Stomach (tissue), 4 donors: ENCODE measurements around the gene RANBP10.
"Not testable (repeated sequence)": the region's sequence is repeated elsewhere in the genome, so short reads cannot be mapped to it uniquely, and the experiment has no call there.

Source experiments
- CTCF ChIP-seq, 7 experiments: fragments of 450-650 bp in 4 of 7; fragments of 200-600 bp in 3 of 7; sonication (generic) in 3 of 7; IDR thresholded peaks; one replicate each; pipeline ENCODE4 v1.5.1; 2016 to 2019; ENCODE audit warnings: antibody characterized with exemption in 7 of 7, control low read depth in 2 of 7, mild to moderate bottlenecking in 1 of 7
- EP300 ChIP-seq: sonication (generic); formaldehyde crosslinking; IDR thresholded peaks from one replicate; pipeline ENCODE4 v1.6.1; 2017; ENCODE audit warnings: antibody characterized with exemption
- POLR2AphosphoS5 ChIP-seq, 3 donors: sonication (generic); formaldehyde crosslinking; IDR thresholded peaks; one replicate each; pipeline ENCODE4 v1.6.1; 2016; ENCODE audit warnings: antibody characterized with exemption in 3 of 3

GRCh38 chr16:67693517-67694285 is 112.7 kb downstream of the RANBP10 start:
- TF ChIP-seq CTCF (IDR thresholded peaks at IDR 0.05); EP300; POLR2AphosphoS5 (IDR thresholded peaks at IDR 0.05): not testable (repeated sequence)
